ENCODE data around the gene ARL4C.

ARL4C gene

DNA sequence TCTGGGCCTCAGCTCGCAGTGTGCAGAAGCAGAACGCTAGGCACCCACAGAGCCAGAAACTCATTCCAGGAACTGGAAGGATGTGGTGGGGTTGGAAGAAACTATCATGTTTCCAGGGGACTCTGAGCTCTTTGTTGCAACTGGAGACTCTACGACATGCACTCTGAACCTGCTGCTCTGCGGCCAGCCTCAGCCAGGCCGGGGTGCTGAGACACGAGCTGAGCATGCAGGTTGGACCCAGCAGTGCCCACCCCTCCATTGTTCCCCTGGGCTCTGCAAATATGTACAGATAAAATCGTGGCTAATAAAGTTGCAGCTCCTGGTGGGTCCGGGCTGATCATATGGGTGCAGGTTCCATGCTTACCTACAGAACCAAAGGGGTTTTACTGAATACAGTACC, 37.6 kb upstream of the ARL4C start:
- TF ChIP-seq, protein P1, sequence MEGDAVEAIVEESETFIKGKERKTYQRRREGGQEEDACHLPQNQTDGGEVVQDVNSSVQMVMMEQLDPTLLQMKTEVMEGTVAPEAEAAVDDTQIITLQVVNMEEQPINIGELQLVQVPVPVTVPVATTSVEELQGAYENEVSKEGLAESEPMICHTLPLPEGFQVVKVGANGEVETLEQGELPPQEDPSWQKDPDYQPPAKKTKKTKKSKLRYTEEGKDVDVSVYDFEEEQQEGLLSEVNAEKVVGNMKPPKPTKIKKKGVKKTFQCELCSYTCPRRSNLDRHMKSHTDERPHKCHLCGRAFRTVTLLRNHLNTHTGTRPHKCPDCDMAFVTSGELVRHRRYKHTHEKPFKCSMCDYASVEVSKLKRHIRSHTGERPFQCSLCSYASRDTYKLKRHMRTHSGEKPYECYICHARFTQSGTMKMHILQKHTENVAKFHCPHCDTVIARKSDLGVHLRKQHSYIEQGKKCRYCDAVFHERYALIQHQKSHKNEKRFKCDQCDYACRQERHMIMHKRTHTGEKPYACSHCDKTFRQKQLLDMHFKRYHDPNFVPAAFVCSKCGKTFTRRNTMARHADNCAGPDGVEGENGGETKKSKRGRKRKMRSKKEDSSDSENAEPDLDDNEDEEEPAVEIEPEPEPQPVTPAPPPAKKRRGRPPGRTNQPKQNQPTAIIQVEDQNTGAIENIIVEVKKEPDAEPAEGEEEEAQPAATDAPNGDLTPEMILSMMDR (conservative IDR thresholded peaks at IDR 0.05; ENCODE audit: low read depth, low read length), result no peak
- DNase-seq (ENCODE audit: low read depth), result no peak
- H3K4me3 ChIP-seq (ENCODE audit: low read depth, low read length), result no peak overlapping the region

DNA sequence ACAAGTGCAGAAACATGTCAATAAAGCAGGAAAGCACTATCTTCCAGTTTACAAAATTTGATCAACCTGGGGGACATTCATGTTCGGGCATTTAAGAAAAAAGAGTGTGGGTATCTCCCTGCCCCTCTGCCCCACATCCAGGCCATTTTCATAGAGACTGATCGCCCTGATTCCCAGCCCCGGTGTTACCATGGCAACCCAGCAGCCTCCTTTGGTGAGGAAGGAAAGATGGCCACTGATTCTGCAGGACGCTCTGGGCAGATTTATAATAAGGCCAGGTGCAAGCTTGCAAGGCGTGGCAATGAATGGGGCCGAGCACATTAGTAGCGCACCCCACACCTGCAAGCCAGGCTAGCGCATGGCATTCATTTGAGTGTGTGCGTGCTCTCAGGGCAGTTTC, 36.7 kb upstream of the ARL4C start:
- no peak for DNase-seq (ENCODE audit: low read depth)

DNA sequence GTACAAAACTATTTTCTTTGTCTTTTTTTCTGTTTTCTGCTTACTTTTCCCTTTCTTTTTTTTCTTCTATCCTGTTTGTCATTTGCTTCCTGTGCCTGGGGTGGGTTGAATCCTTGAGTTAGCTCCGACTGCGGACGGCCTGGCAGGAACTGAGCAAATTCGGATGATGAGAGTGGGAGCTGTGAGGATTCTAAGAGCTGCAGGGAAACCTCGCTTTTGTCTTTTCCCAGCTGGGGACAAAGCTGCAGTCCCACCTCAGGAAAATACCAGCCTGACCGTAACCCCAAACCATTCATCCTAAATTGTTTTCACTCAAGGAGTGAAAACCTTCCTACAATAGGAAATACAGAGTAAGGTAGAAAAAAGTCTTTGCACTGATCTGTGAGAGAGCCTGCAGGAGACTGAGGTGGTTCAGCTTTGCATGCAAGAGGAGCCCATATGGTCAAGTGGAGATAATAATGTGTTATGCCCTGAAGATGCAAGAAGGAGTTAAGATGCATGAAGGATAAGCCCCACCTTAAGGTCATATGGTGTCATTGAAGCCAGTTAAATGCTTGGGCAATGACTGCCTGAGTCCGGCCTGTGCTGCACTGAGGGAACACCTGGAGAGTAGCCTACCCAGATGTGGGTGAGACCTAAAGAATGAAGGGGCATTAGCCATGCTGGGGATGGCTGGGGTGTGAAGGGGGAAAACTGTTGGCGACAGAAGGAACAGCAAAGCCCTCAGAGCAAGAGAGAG, 31.7 kb upstream of the ARL4C start:
- no peak for DNase-seq (ENCODE audit: low read depth)
- no peak overlapping the region for H3K4me3 ChIP-seq (ENCODE audit: low read depth, low read length)
- TF ChIP-seq, protein P1 (conservative IDR thresholded peaks at IDR 0.05; ENCODE audit: low read depth, low read length), result no peak

More for the DNA sequence above, 36.7 kb upstream of the ARL4C start:
- no peak overlapping the region for H3K4me3 ChIP-seq (ENCODE audit: low read depth, low read length)
- TF ChIP-seq, protein P1 (conservative IDR thresholded peaks at IDR 0.05; ENCODE audit: low read depth, low read length), result no peak

GRCh38 chr2:234526711-234527110, 29.8 kb upstream of the ARL4C start:
- H3K4me3 ChIP-seq (ENCODE audit: low read depth, low read length), result no peak overlapping the region
- TF ChIP-seq, protein P1 (conservative IDR thresholded peaks at IDR 0.05; ENCODE audit: low read depth, low read length), result no peak
- DNase-seq (ENCODE audit: low read depth), result no peak

GRCh38 chr2:234521536-234521935, 24.7 kb upstream of the ARL4C start:
- no peak for DNase-seq (ENCODE audit: low read depth)
- H3K4me3 ChIP-seq (ENCODE audit: low read depth, low read length), result no peak overlapping the region
- TF ChIP-seq, protein P1 (conservative IDR thresholded peaks at IDR 0.05; ENCODE audit: low read depth, low read length), result no peak

DNA sequence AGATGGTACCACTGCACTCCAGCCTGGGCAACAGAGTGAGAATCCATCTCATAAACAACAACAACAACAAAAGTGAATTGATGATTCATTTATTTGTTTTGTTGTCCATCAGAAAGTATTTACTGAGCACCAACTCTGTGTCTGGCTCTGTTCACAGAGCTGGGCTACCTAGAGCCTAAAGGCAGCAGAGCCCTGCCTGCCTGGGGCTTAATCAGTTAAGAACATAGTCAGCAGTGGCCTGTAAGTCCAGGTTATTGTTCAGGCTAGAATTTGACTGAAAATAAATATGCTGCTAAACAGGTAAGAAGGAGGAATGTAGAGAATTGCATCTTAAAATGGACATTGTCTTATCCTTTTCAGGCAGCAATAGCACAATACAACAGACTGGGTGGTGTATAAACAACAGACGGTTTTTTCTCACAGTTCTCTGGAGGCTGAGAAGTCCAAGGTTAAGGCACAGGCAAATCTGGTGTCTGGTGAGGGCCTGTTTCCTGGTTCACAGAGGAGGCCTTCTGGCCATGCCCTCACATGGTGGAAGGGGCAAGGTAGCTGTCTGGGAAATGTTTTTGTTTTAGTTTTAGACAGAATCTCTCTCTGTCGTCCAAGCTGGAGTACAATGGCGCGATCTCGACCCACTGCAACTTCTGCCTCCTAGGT, 22.2 kb upstream of the ARL4C start:
- TF ChIP-seq, protein P1 (conservative IDR thresholded peaks at IDR 0.05; ENCODE audit: low read depth, low read length), result no peak
- no peak for DNase-seq (ENCODE audit: low read depth)
- no peak overlapping the region for H3K4me3 ChIP-seq (ENCODE audit: low read depth, low read length)

DNA sequence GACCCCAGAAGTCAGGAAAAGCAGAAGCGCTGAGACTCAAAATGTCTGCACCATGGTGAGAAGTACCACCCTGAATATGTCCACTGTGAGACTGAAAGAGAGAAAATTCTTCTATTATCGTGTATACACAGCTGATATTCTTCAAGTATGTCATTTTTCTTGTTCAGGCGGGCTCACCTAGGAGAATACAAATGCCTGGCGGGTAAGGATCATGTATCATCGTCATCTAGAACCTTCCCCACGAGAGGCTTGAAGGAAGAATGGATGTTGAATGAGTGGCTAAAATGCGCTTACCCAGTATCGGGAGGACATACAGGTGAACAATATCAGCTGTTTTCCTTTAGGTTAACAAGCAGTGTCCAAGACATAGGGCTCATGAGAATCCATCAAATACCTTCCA, 21.1 kb upstream of the ARL4C start:
- DNase-seq (ENCODE audit: low read depth), result no peak
- no peak overlapping the region for H3K4me3 ChIP-seq (ENCODE audit: low read depth, low read length)
- TF ChIP-seq, protein P1 (conservative IDR thresholded peaks at IDR 0.05; ENCODE audit: low read depth, low read length), result no peak

All from choroid plexus epithelial cell (primary cell).